Activated T-helper 1 cell treated with anti-CD3 and anti-CD28 coated beads, Interleukin-2, amount 50 U/mL, for 16 hours (primary cell): ENCODE measurements around the gene HSF2BP.
"Not testable (repeated sequence)": the region's sequence is repeated elsewhere in the genome, so short reads cannot be mapped to it uniquely, and the experiment has no call there.

ENCODE experiments used
- DNase-seq, 2 donors: peaks; one replicate each; pipeline ENCODE4 v3.0.0-alpha.2; 2020; ENCODE audit warnings: low read depth in 1 of 2, low spot score in 1 of 2

Gene HSF2BP

GRCh38 chr21:43619856-43620255 lies 39.4 kb downstream of the HSF2BP start:
- no peak for DNase-seq

DNA sequence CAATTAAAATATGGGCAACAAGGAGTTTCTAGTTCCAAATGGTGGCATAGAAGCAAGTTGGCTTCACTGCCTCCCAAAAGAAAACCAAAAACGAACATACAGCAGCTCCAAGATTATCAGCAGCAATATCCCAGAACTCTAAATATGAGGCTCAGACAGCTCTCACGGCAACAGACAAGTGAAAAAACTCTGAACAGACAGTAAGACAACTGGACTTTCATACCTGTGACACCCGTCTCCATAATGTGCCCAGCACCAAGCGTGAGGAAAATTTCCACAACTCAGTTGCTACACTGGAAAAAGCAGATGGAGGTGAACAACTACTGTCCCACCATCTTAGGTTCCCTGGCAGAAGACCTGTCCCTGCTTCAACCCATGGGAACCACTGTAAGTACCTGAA lies 39.9 kb downstream of the HSF2BP start:
- DNase-seq: no peak

GRCh38 chr21:43618940-43619339 lies 40.3 kb downstream of the HSF2BP start:
- DNase-seq: no peak

GRCh38 chr21:43616861-43617260 lies 42.4 kb downstream of the HSF2BP start:
- not testable (repeated sequence) for DNase-seq

DNA sequence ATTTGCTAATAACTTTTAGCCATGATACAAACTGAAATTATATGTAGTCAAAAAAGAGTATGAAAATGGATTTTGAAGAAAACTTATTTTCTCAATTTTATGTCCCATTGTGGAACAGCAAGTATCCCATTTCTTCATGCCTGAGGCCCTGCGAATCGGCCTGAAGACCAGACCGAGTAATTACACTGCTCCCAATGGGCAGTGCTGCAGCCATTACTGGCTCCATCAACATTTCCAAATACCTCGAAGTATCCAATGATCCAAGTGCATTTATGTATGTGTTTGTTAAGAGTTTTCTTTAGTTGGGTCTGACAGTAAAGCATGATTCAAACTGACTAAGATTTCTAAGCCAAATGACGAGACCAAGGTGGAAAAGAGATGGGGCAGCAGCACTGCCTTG lies 44.4 kb downstream of the HSF2BP start:
- no peak for DNase-seq

DNA sequence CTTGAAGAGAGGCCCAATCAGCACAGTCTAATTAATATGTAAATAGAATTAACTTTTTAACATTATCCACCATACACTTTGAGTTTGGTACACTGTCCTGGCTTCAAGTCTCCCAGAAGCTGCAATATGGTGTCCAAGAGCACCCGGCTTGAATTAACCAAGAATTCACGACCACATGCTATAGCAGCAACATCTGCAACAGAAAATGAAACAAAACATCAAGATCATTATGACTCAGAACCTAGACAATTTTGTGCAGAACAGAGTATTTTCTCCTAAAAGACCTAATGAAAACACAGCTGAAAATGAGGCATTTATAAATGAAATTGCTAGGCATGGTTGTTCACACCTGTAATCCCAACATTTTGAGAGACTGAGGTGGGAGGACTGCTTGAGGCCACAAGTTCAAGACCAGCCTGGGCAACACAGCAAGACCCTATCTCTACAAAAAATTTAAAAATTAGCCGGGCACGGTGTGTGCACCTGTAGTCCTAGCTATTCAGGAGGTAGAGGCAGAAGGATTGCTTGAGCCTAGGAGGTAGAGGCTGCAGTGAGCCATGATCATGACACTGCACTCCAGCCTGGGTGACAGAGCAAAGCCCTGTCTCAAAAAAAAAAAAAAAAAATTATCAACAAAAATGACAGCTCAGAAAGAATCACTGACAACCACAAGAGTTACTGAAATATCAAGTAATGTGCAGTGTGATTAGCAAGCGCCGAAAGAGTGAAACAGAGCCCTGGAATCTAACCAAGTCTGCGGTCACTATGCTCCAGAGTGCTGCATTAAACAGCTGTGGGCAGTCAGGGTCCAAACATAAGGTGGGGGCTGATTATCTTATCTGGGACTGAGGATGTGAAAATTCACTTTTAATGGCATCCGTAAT lies 45.3 kb downstream of the HSF2BP start:
- DNase-seq: no peak

DNA sequence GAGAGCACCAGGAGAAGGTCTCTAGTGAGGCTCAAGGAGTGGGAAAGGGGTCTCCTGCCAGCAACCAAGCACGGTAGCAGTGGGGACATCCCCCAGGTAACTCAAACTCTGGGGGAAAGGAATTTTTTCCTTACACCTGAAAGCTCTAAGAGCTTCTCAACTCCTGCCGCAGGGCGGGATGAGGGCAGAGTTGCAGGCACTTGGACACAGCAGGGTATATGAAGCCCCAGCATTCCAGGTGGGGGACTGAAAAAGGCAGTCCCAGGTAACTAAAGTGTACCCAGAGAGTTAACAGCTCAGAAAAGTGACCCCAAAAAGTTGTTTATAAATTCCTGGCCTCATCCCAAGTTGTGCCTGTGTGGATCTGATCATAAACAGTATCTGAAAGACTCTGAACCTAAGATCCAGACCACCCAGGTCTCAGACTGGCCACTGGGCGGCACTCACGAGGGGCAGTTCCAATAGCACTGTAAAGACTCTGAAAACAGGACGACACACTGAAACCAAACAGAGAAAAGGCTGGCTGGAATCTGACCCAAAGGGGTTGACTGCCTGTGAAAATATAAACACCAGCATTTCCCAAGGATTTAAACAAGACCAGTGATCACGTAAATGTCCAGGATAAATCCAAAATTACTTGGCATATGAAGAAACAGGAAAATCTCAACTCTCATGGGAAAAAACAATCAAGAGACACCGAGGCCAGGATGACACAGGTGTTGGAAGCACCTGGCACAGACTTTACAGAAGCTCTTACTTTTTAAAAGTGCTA lies 47.5 kb downstream of the HSF2BP start:
- no peak for DNase-seq

DNA sequence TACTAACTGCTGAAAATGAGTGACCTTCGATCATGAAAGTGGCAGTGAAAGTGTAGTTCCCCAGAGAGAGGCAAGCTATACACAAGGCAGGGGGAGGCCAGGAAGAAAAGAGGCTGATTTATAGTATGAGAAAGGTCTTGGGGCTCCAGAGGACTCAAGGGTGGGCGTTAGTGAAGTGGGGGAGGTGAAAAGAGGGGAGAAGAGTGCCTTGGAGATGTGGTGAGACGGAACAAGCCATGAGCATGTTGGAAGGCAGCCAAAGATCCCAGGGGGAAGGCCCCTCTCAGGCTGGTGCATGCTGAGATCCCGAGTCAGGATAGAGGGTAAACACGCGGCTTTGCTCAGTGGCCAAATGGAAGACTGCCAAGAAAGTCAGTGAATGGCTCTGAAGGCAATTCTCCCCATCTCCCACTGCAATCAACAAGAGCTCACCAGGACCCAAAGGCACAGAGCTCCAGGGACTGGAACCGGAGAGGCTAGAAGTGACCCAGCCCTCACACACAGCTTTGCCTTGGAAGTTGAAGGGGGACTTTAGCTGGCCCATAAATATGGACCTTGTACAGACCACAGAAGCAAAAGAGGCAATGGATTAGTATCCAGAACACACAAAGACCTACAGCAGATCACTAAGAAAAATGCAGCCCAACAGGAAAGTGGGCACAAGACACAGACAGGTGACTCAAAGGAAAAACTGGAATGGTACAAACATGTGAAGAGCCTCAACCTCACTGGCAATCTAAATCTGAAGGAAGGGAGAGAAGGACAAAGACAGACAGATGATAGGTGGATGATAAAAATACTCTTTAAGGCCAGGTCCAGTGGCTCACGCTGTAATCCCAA lies 49.6 kb downstream of the HSF2BP start:
- DNase-seq: no peak

GRCh38 chr21:43608664-43609063 lies 50.6 kb downstream of the HSF2BP start:
- no peak for DNase-seq

GRCh38 chr21:43608225-43608624 lies 51.1 kb downstream of the HSF2BP start:
- DNase-seq: no peak

DNA sequence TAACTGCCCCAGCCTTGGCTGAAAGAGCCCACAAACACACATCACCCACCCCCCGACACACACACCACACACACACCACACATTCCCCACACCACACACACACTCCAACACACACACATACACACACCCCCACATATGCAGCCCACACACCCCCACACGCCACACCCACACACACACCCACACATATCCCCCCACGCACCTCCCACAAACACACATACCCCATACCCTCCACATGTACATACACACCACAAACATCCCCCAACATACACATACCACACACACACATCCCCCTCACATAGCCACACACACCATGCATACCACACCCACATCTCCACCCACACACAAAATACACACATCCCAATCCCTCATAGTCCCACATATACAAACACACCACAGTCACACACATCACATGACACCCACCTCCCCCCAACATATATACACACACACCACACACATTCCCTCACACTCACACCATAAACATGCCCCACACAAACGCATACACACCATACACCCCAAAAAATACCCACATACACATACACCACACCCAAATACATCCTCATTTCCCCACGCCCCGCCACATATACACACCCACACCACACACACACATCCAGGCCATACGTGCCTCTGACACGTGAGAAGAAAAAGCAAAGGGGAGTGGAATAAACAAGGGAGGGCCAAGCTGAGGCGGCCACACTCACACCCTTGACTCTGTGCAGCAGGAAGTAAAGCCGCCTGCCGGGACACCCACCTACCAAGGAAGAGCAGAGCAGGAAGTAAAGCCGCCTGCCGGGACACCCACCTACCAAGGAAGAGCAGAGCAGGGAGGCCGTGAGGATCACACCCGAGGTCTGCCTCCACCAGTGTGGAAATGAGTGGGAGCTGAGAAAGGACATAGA lies 53.7 kb downstream of the HSF2BP start:
- DNase-seq: no peak

- no peak for DNase-seq
These were observed 54.6 kb downstream of the HSF2BP start for GRCh38 chr21:43604505-43605204.

DNA sequence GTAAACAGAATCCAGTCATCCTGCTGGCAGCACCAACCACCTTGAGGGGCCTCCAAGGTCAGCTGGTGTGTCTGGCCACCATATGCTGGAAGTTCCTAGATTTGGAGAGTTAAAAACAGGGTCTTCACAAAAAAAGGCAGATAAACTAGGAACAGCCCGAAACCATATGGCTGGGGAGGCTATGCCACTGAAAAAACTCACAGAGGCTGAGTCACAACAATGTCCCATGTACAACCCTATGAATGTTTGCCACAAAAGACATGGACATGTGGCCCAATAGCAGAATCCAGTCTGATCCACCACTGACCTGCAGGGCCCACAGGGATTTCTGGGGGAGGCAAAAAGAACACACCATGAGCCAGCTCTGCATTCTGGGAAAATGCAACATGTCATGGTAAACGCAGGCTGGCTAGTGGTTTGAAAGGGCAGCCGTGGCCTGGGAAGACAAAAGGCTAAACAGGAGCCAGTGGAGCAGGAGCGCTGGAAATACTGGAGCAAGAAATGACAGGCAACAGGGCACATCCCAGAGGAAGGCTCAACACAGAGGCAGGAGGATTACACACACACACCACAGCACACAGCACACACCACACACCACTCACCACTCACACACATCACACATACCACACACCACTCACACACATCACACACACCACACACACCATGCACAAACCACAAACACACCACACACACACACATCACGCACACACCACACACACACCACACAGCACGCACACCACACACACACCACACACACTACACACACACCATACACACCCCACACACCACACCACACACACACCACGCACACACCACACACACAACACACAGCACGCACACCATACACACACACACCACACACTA lies 55.4 kb downstream of the HSF2BP start:
- DNase-seq: no peak

GRCh38 chr21:43603233-43603626 lies 56.1 kb downstream of the HSF2BP start:
- DNase-seq: no peak

DNA sequence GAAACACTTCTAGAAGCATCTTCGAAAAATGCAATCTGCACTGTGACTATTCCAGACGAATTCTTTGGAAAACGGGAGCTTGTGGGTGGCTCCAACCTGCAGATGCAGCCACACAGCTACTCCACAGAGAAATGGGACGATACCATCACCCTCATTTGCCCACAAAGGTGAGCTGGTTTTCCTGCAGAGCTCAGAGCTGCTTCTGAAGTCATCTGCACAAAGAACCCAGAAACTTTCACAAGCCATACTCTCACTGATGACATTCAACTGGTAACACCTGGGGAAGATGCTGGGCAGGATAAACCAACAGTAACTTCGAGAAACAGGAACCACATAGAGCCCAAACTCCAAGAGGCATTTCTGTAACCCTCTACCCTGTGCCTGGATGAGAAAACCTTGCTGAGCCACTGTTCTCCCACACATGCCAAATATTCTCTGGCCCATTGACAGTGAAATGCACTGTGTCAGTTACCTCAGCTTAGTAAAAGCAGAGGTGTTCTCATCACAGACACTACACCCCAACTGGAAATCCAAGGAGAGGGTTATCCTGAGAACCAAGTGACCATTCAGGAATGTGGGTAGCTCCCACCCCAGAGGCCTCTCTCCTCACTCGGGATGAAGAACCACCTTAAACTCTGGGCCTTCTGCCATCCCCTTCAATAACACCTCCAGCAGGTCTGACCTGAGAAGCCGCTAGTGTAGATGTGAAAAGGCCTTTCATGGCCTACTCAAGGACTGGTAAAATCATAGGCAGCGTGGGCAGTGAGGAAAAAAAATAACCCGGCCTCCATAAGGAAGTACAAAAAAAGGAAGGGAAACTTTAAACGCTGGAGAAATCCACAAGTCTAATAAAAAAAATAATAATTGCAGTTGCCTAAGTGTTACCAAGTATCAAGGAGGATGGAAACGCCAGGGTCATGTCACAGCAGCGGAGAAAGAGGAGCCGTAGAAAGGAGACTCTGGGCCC lies 56.7 kb downstream of the HSF2BP start:
- DNase-seq: no peak

GRCh38 chr21:43600642-43601402 lies 58.5 kb downstream of the HSF2BP start:
- DNase-seq: no peak

- DNase-seq: no peak
These were observed 59.6 kb downstream of the HSF2BP start for GRCh38 chr21:43599728-43600127.
